Measurements from ENCODE around the gene HUS1B. TPM values are rescaled to one million over a fixed set of nuclear protein-coding genes. Genes with fewer than 3 reads are reported as not detected.

HUS1B gene
- total RNA-seq: 1 to 10 TPM in 1 of 2 experiments, under 1 TPM in 1; 0.40 to 1.0 TPM

DNA sequence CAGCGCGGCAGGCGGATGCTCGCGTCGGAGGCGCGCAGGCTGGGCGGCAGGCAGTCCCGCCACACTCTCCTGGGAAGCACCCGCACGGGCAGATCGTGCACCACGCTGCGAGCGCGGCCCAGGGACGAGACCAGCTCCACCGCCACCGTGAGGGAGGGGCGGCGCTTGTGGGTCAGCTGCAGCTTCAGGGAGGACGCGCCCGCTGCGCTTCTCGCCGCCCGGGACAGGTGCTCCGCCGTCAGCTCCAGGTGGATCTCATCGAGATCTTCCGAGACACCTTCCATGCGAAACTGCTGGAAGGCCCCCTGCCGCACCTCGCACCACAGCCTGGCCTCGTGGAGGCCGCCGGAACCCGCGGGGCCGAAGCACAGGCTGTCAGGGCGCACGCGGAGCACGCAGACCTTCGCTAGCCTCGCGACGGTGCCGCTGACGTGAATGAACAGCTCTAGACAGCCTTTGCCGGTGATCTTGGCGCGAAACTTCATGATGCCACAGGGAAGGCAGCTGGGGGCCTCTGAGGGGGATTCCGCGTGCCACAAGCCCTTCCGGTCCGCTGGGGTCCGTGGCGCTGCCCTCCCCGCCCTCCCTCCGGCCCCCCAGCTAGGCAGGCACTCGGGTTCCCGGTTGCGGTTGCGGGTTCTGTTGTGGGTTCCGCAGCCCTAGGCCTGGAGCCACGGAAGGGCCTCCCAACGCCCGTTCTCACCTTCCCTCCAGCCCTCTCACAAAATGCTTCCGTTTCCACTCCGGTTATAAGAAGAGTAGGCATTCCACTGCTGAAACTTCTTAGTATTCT lies at the start of gene HUS1B:
Gene HUS1B, minus strand, starts transcription at position 641 of the 793 bp plus-strand sequence. Its CDS starts 156 bp downstream, at position 485.
- Mint-ChIP-seq H3K4me1 (ENCODE audit: low read depth) (peaks cover 42% of the 10 kb centered on the region), H3K4me3 (no peak within 1 kb of the TSS), H3K27me3 (no peaks in the 10 kb centered on the region), H3K9me3 (peaks cover 3% of the 10 kb centered on the region), H3K27ac (no peak within 1 kb of the TSS), H3K36me3 (ENCODE audit: low read depth) (peaks cover 21% of the 10 kb centered on the region)
- TF ChIP-seq, protein P1, sequence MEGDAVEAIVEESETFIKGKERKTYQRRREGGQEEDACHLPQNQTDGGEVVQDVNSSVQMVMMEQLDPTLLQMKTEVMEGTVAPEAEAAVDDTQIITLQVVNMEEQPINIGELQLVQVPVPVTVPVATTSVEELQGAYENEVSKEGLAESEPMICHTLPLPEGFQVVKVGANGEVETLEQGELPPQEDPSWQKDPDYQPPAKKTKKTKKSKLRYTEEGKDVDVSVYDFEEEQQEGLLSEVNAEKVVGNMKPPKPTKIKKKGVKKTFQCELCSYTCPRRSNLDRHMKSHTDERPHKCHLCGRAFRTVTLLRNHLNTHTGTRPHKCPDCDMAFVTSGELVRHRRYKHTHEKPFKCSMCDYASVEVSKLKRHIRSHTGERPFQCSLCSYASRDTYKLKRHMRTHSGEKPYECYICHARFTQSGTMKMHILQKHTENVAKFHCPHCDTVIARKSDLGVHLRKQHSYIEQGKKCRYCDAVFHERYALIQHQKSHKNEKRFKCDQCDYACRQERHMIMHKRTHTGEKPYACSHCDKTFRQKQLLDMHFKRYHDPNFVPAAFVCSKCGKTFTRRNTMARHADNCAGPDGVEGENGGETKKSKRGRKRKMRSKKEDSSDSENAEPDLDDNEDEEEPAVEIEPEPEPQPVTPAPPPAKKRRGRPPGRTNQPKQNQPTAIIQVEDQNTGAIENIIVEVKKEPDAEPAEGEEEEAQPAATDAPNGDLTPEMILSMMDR (IDR thresholded peaks at IDR 0.05): no peak
- DNase-seq: no peak
- no peak for ATAC-seq
- intact Hi-C loops (cut with micrococcal nuclease): no loop called here
- CTCF ChIA-PET: interaction anchor here (0.6 kb wide), 1 partner anchor 495 kb away, joined by 4 read pairs; no protein-coding TSS in a partner anchor
- POLR2A ChIA-PET: no interaction called here

DNA sequence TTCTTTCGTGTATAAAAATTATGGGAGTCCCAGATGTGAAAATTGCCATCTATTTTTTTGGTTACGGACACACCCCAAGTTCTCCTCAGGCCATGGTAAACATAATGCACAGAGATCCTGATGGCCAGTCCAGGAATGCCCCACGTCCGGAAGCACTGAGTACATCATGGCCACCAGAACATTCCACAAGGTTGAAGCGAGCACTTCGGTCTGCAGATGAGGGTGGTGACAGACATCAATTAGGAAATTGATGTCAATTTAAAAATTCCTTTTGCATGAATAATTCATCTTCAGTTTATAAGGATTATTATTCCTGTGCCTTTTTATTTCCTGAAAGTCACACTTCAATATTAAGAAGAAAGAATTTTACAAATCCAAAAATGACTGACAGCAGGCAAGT lies 49.2 kb upstream of the HUS1B start:
- peaks cover 19% of the 10 kb centered on the region for H3K27me3 Mint-ChIP-seq
- POLR2A ChIA-PET: no interaction called here
- intact Hi-C loops (cut with micrococcal nuclease): no loop called here
- DNase-seq (no peak), ATAC-seq (no peak)
- H3K4me1 Mint-ChIP-seq (ENCODE audit: low read depth): peaks cover 18% of the 10 kb centered on the region
- CTCF ChIA-PET: interaction anchor here (2.1 kb wide), 1 partner anchor 16 kb away, joined by 14 read pairs; no protein-coding TSS in a partner anchor
- H3K27ac Mint-ChIP-seq: no peak overlapping the region
- no peaks in the 10 kb centered on the region for H3K9me3 Mint-ChIP-seq
- no peak overlapping the region for H3K4me3 Mint-ChIP-seq
- H3K36me3 Mint-ChIP-seq (ENCODE audit: low read depth): no peaks in the 10 kb centered on the region
- TF ChIP-seq, protein P1 (IDR thresholded peaks at IDR 0.05): no peak

DNA sequence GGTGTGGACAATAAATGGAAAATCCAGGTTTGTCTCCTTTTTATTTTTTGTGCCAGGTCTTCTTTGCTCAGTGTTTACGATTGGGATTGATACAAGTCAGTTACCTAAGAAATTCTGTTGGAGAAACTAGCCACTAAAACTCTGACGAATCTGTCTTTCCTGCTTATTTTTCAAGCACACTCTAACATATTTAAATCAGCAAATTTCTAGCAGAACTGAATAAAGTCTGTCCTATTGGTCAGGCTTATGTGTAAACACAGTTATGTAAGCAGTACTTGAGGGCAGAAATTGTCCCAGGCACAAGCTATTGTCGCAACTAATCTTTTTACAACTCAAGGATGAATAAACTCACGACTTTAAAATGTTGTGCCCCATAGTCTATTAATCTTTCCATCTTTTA lies 48.1 kb upstream of the HUS1B start:
- DNase-seq (no peak), ATAC-seq (no peak)
- CTCF ChIA-PET: interaction anchor here (0.6 to 2.1 kb wide), 6 partner anchors 10 to 112 kb away, joined by 3 to 14 read pairs (median 4); no protein-coding TSS in a partner anchor
- TF ChIP-seq, protein P1 (IDR thresholded peaks at IDR 0.05): no peak
- H3K27ac Mint-ChIP-seq: no peak overlapping the region
- H3K36me3 Mint-ChIP-seq (ENCODE audit: low read depth): no peaks in the 10 kb centered on the region
- peaks cover 19% of the 10 kb centered on the region for H3K27me3 Mint-ChIP-seq
- POLR2A ChIA-PET: interaction anchor here (1.3 to 2.2 kb wide), 2 partner anchors 9 to 12 kb away, joined by 3 to 9 read pairs; partner anchors contain the start of gene EXOC2
- peaks cover 12% of the 10 kb centered on the region for H3K4me1 Mint-ChIP-seq (ENCODE audit: low read depth)
- intact Hi-C loops (cut with micrococcal nuclease): no loop called here
- no peak overlapping the region for H3K4me3 Mint-ChIP-seq
- no peaks in the 10 kb centered on the region for H3K9me3 Mint-ChIP-seq

DNA sequence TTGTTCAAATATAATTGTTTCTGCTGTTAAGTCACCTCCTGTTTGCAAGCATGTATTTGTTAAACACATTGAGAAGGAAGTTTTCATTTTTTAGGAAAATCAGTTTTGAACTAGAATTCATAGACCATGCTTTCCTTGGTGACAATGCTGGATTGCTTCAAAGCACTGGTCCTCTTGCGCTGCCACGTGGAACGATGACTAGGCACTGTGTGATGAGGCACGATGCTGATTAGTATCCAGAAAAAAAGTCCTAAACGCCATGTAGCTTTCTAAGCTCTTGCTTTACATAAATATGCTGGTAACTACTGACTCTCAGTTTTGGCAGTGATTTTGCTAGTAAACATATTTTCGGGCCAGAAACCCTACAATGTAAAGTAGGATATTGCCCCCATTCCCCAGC lies 47.1 kb upstream of the HUS1B start:
- Mint-ChIP-seq H3K27ac (no peak overlapping the region), H3K27me3 (peaks cover 17% of the 10 kb centered on the region), H3K4me3 (no peak overlapping the region), H3K4me1 (ENCODE audit: low read depth) (peaks cover 5% of the 10 kb centered on the region), H3K9me3 (no peaks in the 10 kb centered on the region), H3K36me3 (ENCODE audit: low read depth) (no peaks in the 10 kb centered on the region)
- ChIA-PET POLR2A (interaction anchor here (0.6 to 2.2 kb wide), 4 partner anchors 8 to 467 kb away, joined by 3 to 9 read pairs (median 3); partner anchors contain the start of gene EXOC2), CTCF (interaction anchor here (1.0 to 2.1 kb wide), 4 partner anchors 9 to 110 kb away, joined by 3 to 14 read pairs (median 4); no protein-coding TSS in a partner anchor)
- no peak for DNase-seq
- intact Hi-C loops (cut with micrococcal nuclease): no loop called here
- ATAC-seq: no peak
- TF ChIP-seq, protein P1 (IDR thresholded peaks at IDR 0.05): no peak

DNA sequence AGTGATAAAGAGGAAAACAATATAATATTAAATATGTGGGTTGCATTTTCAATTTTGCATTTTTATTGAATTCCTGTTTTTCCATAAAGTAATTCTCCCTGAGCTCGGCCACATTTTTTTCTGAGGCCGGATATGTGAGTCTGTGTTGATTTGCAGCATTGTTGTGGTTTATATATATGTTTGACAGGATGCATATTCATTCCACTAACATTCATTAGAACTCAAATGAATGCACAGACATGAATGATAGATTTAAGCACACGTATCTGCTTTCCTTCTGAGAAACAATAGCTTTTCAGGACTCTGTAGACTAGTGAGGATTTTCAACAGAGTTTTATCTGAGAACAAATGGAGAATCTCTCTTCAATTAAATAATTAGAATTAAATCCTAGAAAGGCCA lies 46.7 kb upstream of the HUS1B start:
- Mint-ChIP-seq H3K9me3 (no peaks in the 10 kb centered on the region), H3K27ac (no peak overlapping the region), H3K4me1 (ENCODE audit: low read depth) (peaks cover 4% of the 10 kb centered on the region), H3K27me3 (peaks cover 17% of the 10 kb centered on the region), H3K36me3 (ENCODE audit: low read depth) (no peaks in the 10 kb centered on the region), H3K4me3 (no peak overlapping the region)
- ATAC-seq: no peak
- intact Hi-C loops (cut with micrococcal nuclease): no loop called here
- no peak for DNase-seq
- ChIA-PET CTCF (interaction anchor here (2.1 to 3.1 kb wide), 2 partner anchors 9 to 19 kb away, joined by 5 to 8 read pairs; no protein-coding TSS in a partner anchor), POLR2A (interaction anchor here (0.6 to 2.2 kb wide), 3 partner anchors 11 to 467 kb away, joined by 3 to 9 read pairs (median 3); partner anchors contain the start of gene EXOC2)
- TF ChIP-seq, protein P1 (IDR thresholded peaks at IDR 0.05): no peak
